HT1080 (cell line): ENCODE measurements around the gene ANKRD63. TPM values are rescaled to one million over a fixed set of nuclear protein-coding genes. Genes with fewer than 3 reads are reported as not detected.

Experiments used
- total RNA-seq: library from RNA; depleted of rRNA; stranded (reverse); fragments of >200 nt; shearing (Covaris generic); gene quantifications from 2 replicates; pipeline ENCODE4 v1.2.3, GENCODE V29; 2014; rRNA removed

ANKRD63 gene
- total RNA-seq, 1 experiment from 2014 or later, result not detected

Other genes starting within 250 kb of the ANKRD63 start
- gene SRP14, start 243.9 kb downstream of the ANKRD63 start, total RNA-seq, result 314 and 330 TPM in 2 replicates
- gene BMF, start 174.2 kb downstream of the ANKRD63 start, total RNA-seq, result 0.23 and 0.66 TPM in 2 replicates
- gene BUB1B, start 122.0 kb downstream of the ANKRD63 start, total RNA-seq, result 61.1 and 69.5 TPM in 2 replicates
- gene PAK6, start 44.0 kb downstream of the ANKRD63 start, total RNA-seq, result 0.02 and 0.03 TPM in 2 replicates
- 0.16 and 0.40 TPM in 2 replicates for gene PLCB2, start 24.9 kb upstream of the ANKRD63 start, total RNA-seq
- 23.9 and 28.7 TPM in 2 replicates for gene INAFM2, start 40.6 kb upstream of the ANKRD63 start, total RNA-seq
- 26.0 and 33.4 TPM in 2 replicates for gene CCDC9B, start 57.9 kb upstream of the ANKRD63 start, total RNA-seq
- not detected in 2 replicates for gene PHGR1, start 68.0 kb upstream of the ANKRD63 start, total RNA-seq
- 1.0 and 1.8 TPM in 2 replicates for gene DISP2, start 75.2 kb upstream of the ANKRD63 start, total RNA-seq
- 132 and 161 TPM in 2 replicates for gene KNSTRN, start 99.7 kb upstream of the ANKRD63 start, total RNA-seq
- gene IVD, start 122.7 kb upstream of the ANKRD63 start, total RNA-seq, result 15.3 and 18.5 TPM in 2 replicates
- gene BAHD1, start 157.9 kb upstream of the ANKRD63 start, total RNA-seq, result 17.5 and 18.0 TPM in 2 replicates
- 19.1 and 30.5 TPM in 2 replicates for gene CHST14, start 187.9 kb upstream of the ANKRD63 start, total RNA-seq